ENCODE measurements around the gene TPK1. TPM values are rescaled to one million over a fixed set of nuclear protein-coding genes. Genes with fewer than 3 reads are reported as not detected.
A peak's percentile ranks its signal among the peaks of the same experiment; 100 is the strongest.
"Not testable (repeated sequence)": the region's sequence is repeated elsewhere in the genome, so short reads cannot be mapped to it uniquely, and the experiment has no call there.

TPK1 gene
- total RNA-seq, 1 donor from 2014 or later, result 13.7 TPM

- DNase-seq (ENCODE audit: low read depth in 2 of 2), result not testable (repeated sequence)
Observed at GRCh38 chr7:144726840-144727239, 109.0 kb downstream of the TPK1 start.

GRCh38 chr7:144725070-144725469 lies 110.8 kb downstream of the TPK1 start:
- no peak for DNase-seq (ENCODE audit: low read depth in 2 of 2)

- no peak for DNase-seq (ENCODE audit: low read depth in 2 of 2)
Observed at GRCh38 chr7:144723301-144723700, 112.6 kb downstream of the TPK1 start.

- no peak for DNase-seq (ENCODE audit: low read depth in 2 of 2)
Observed at GRCh38 chr7:144720710-144721109, 115.1 kb downstream of the TPK1 start.

GRCh38 chr7:144720149-144720548 lies 115.7 kb downstream of the TPK1 start:
- peak in 1 of 2 donors; percentile 21 for DNase-seq (ENCODE audit: low read depth in 2 of 2)

- DNase-seq (ENCODE audit: low read depth in 2 of 2), result no peak
Observed at GRCh38 chr7:144717720-144718119, 118.1 kb downstream of the TPK1 start.

GRCh38 chr7:144713850-144714249 lies 122.0 kb downstream of the TPK1 start:
- peak in 1 of 2 donors; percentile 33 for DNase-seq (ENCODE audit: low read depth in 2 of 2)

- no peak for DNase-seq (ENCODE audit: low read depth in 2 of 2)
Observed at GRCh38 chr7:144710791-144711190, 125.1 kb downstream of the TPK1 start.

GRCh38 chr7:144709066-144709465 lies 126.8 kb downstream of the TPK1 start:
- DNase-seq (ENCODE audit: low read depth in 2 of 2), result no peak

GRCh38 chr7:144691240-144691639 lies 144.6 kb downstream of the TPK1 start:
- DNase-seq (ENCODE audit: low read depth in 2 of 2), result no peak

GRCh38 chr7:144682581-144683280 lies 153.1 kb downstream of the TPK1 start:
- no peak for DNase-seq (ENCODE audit: low read depth in 2 of 2)

GRCh38 chr7:144676492-144676891 lies 159.4 kb downstream of the TPK1 start:
- DNase-seq (ENCODE audit: low read depth in 2 of 2), result no peak

GRCh38 chr7:144674550-144674949 lies 161.3 kb downstream of the TPK1 start:
- no peak for DNase-seq (ENCODE audit: low read depth in 2 of 2)

- DNase-seq (ENCODE audit: low read depth in 2 of 2), result no peak
Observed at GRCh38 chr7:144672869-144673268, 163.0 kb downstream of the TPK1 start.

- DNase-seq (ENCODE audit: low read depth in 2 of 2), result no peak
Observed at GRCh38 chr7:144671429-144671828, 164.4 kb downstream of the TPK1 start.

- peak; percentile 6 to 40 for DNase-seq (ENCODE audit: low read depth in 2 of 2)
Observed at GRCh38 chr7:144670218-144670617, 165.6 kb downstream of the TPK1 start.

- no peak for DNase-seq (ENCODE audit: low read depth in 2 of 2)
Observed at GRCh38 chr7:144668503-144668902, 167.3 kb downstream of the TPK1 start.

GRCh38 chr7:144665689-144666381 lies 170.0 kb downstream of the TPK1 start:
- DNase-seq (ENCODE audit: low read depth in 2 of 2), result peak; percentile 6 to 23

GRCh38 chr7:144659211-144659610 lies 176.6 kb downstream of the TPK1 start:
- DNase-seq (ENCODE audit: low read depth in 2 of 2), result no peak

- DNase-seq (ENCODE audit: low read depth in 2 of 2), result peak in 1 of 2 donors; percentile 4
Observed at GRCh38 chr7:144656965-144657517, 178.8 kb downstream of the TPK1 start.

GRCh38 chr7:144653449-144653848 lies 182.4 kb downstream of the TPK1 start:
- DNase-seq (ENCODE audit: low read depth in 2 of 2), result no peak

GRCh38 chr7:144650439-144650838 lies 185.4 kb downstream of the TPK1 start:
- no peak for DNase-seq (ENCODE audit: low read depth in 2 of 2)

GRCh38 chr7:144649120-144649519 lies 186.7 kb downstream of the TPK1 start:
- DNase-seq (ENCODE audit: low read depth in 2 of 2), result no peak

Measured in lung microvascular endothelial cell (primary cell).